Measurements from ENCODE around the gene ASPG.

DNA sequence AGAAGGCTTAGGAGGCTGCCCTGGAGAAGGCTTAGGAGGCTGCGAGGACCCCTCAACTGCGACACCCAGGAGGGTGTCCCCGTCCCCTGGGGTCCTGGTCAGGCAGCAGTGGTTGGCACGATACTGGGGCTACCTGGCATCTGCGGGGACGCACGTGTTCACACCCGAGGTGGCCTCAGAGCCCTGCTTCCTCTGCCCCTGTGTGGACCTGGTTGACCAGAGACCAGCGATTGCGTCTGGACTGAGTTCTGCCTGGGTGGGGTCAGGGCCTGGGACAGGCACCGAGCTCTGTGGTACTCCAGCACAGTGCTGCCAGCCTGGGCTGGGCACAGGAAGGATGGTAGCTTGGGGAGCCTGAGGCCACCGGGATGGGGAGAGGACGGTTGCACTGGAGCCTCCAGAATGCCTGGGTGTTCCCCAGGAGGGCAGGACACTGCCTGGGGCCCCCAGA, 735 bp downstream of the ASPG start:
- TF ChIP-seq EZH2phosphoT487 (IDR thresholded peaks at IDR 0.05; ENCODE audit: insufficient read depth, low read depth) (no peak), EZH2 (IDR thresholded peaks at IDR 0.05; ENCODE audit: insufficient read depth, poor library complexity, severe bottlenecking) (no peak)

Measured in GM23248 (cell line).